Upper lobe of left lung (tissue), 6 donors: ENCODE data around the gene SLC7A10. TPM values are rescaled to one million over a fixed set of nuclear protein-coding genes. Genes with fewer than 3 reads are reported as not detected.

Source experiments
- ATAC-seq, 2 donors: fragments of 200-7000 bp; cut with Tn5 transposase; one replicate each; pipeline ENCODE4 v1.9.1; 2022; ENCODE audit warnings: mild to moderate bottlenecking in 2 of 2, moderate library complexity in 2 of 2; ENCODE audit not compliant: low FRiP score in 2 of 2
- DNase-seq, 2 donors: peaks; one replicate each; pipeline ENCODE4 v3.0.0-alpha.2; 2019 to 2020
- H3K27ac ChIP-seq, 4 donors: fragments of 200-600 bp; sonication (generic); one replicate each; pipeline ENCODE4 v1.5.1; 2016 to 2019
- H3K27me3 ChIP-seq, 4 donors: fragments of 200-600 bp; sonication (generic); one replicate each; pipeline ENCODE4 v1.5.1; 2017 to 2019
- H3K36me3 ChIP-seq, 4 donors: fragments of 200-600 bp; sonication (generic); one replicate each; pipeline ENCODE4 v1.5.1; 2016 to 2019
- H3K4me1 ChIP-seq, 4 donors: fragments of 200-600 bp; sonication (generic); one replicate each; pipeline ENCODE4 v1.5.1; 2018 to 2019
- H3K4me3 ChIP-seq, 4 donors: fragments of 200-600 bp; sonication (generic); one replicate each; pipeline ENCODE4 v1.5.1; 2017 to 2019; ENCODE audit warnings: mild to moderate bottlenecking in 2 of 4, moderate library complexity in 1 of 4
- H3K9me3 ChIP-seq, 4 donors: fragments of 200-600 bp; sonication (generic); one replicate each; pipeline ENCODE4 v1.5.1; 2018 to 2019
- CTCF ChIP-seq, 6 experiments: fragments of 450-650 bp in 4 of 6; fragments of 200-600 bp in 2 of 6; sonication (generic) in 2 of 6; IDR thresholded peaks; one replicate each; pipeline ENCODE4 v1.5.1; 2016 to 2019; ENCODE audit warnings: antibody characterized with exemption in 6 of 6
- EP300 ChIP-seq, 4 donors: sonication (generic); formaldehyde crosslinking; IDR thresholded peaks; one replicate each; pipeline ENCODE4 v1.5.1; 2017; ENCODE audit warnings: antibody characterized with exemption in 4 of 4, control low read depth in 2 of 4
- POLR2A ChIP-seq, 4 donors: fragments of 450-650 bp; IDR thresholded peaks; one replicate each; pipeline ENCODE4 v1.5.1; 2016 to 2017; ENCODE audit warnings: antibody characterized with exemption in 4 of 4, mild to moderate bottlenecking in 2 of 4
- POLR2AphosphoS5 ChIP-seq, 2 donors: sonication (generic); formaldehyde crosslinking; IDR thresholded peaks; one replicate each; pipeline ENCODE4 v1.5.1; 2017; ENCODE audit warnings: antibody characterized with exemption in 2 of 2
- WGBS, 2 donors: methylation state at CpG; one replicate each; pipeline ENCODE4 v1.1.5; 2017 to 2018; 5-methylcytosine and 5-hydroxymethylcytosine counted together
- total RNA-seq, 6 donors: library from RNA; depleted of rRNA in 4 of 6; stranded (reverse); fragments of >200 nt in 4 of 6; gene quantifications; one replicate each; pipeline versions ENCODE4 v1.1.0 to v1.2.1, GENCODE V29; 2016 to 2021
- donor health status: DM: no; HTN: no; CAD: no; lungs with moderate emphysema.
- donor health status: DM: no; HTN: yes; CAD: no; lungs with severe emphysema.

SLC7A10 gene
- 1 to 10 TPM in 1 of 6 donors, under 1 TPM in 3, not detected in 2; 0.29 to 2.1 (median 0.47) TPM for total RNA-seq

GRCh38 chr19:33225458-33225926, at the start of gene SLC7A10:
SLC7A10 (minus strand) TSS chr19:33225850; CDS start chr19:33225703, 147 bp downstream.
- DNase-seq (no peak), ATAC-seq (peak in 1 of 2 donors; percentile 14)
- H3K36me3 ChIP-seq: no peaks in the 10 kb centered on the region
- TF ChIP-seq EP300 (IDR thresholded peaks at IDR 0.05) (no peak), CTCF (IDR thresholded peaks at IDR 0.05) (no peak), POLR2AphosphoS5 (IDR thresholded peaks at IDR 0.05) (no peak), POLR2A (IDR thresholded peaks at IDR 0.05) (no peak)
- H3K9me3 ChIP-seq: peaks cover 8 to 20% (median 18%) of the 10 kb centered on the region in 4 donors
- H3K4me1 ChIP-seq: peaks cover 15 to 24% (median 19%) of the 10 kb centered on the region in 4 donors
- peak within 1 kb of the TSS in 1 of 4 donors; percentile 2 for H3K27ac ChIP-seq
- 1 to 9% methylated on average over 8 to 21 of the region's 62 CpGs for WGBS, 2 donors
- peak within 1 kb of the TSS in 3 of 4 donors; percentile 42 to 51 (median 45) for H3K4me3 ChIP-seq
- H3K27me3 ChIP-seq: peaks cover 0 to 29% (median 22%) of the 10 kb centered on the region in 4 donors

GRCh38 chr19:33274663-33275558, 49.3 kb upstream of the SLC7A10 start:
- no peak for DNase-seq
- Histone ChIP-seq H3K36me3 (no peaks in the 10 kb centered on the region), H3K27ac (peak overlapping the region in 3 of 4 donors; percentile 60 to 85 (median 74)), H3K4me1 (peaks cover 16 to 43% (median 39%) of the 10 kb centered on the region in 4 donors), H3K9me3 (no peaks in the 10 kb centered on the region), H3K27me3 (no peaks in the 10 kb centered on the region), H3K4me3 (no peak overlapping the region)
- 57 to 72% methylated on average over 6 to 16 of the region's 17 CpGs for WGBS, 2 donors
- TF ChIP-seq EP300 (IDR thresholded peaks at IDR 0.05): no peak
- peak in 1 of 2 donors; percentile 38 for ATAC-seq

GRCh38 chr19:33273881-33274662, 48.4 kb upstream of the SLC7A10 start:
- ATAC-seq: peak; percentile 78 to 80
- H3K36me3 ChIP-seq: no peaks in the 10 kb centered on the region
- H3K27ac ChIP-seq: peak overlapping the region in 3 of 4 donors; percentile 60 to 85 (median 74)
- 20 to 37% methylated on average over 5 to 16 of the region's 16 CpGs for WGBS, 2 donors
- no peaks in the 10 kb centered on the region for H3K27me3 ChIP-seq
- DNase-seq: peak in 1 of 2 donors; percentile 85
- H3K9me3 ChIP-seq: no peaks in the 10 kb centered on the region
- H3K4me3 ChIP-seq: no peak overlapping the region
- H3K4me1 ChIP-seq: peaks cover 13 to 38% (median 34%) of the 10 kb centered on the region in 4 donors
- TF ChIP-seq POLR2A (IDR thresholded peaks at IDR 0.05): peak in 1 of 4 donors; percentile 6
- TF ChIP-seq CTCF (IDR thresholded peaks at IDR 0.05): no peak
- TF ChIP-seq EP300 (IDR thresholded peaks at IDR 0.05): no peak
- TF ChIP-seq POLR2AphosphoS5 (IDR thresholded peaks at IDR 0.05): peak in 1 of 2 donors; percentile 29

GRCh38 chr19:33273065-33273736, 47.6 kb upstream of the SLC7A10 start:
- H3K27ac ChIP-seq: peak overlapping the region in 3 of 4 donors; percentile 60 to 85 (median 74)

More at GRCh38 chr19:33273065-33273736, 47.6 kb upstream of the SLC7A10 start:
- 68 to 72% methylated on average over 12 to 23 of the region's 26 CpGs for WGBS, 2 donors
- H3K4me1 ChIP-seq: peaks cover 16 to 44% (median 34%) of the 10 kb centered on the region in 4 donors
- DNase-seq (peak in 1 of 2 donors; percentile 81), ATAC-seq (no peak)
- no peaks in the 10 kb centered on the region for H3K9me3 ChIP-seq
- no peak overlapping the region for H3K4me3 ChIP-seq
- H3K36me3 ChIP-seq: no peaks in the 10 kb centered on the region
- no peak for TF ChIP-seq CTCF (IDR thresholded peaks at IDR 0.05)
- no peak for TF ChIP-seq POLR2A (IDR thresholded peaks at IDR 0.05)
- TF ChIP-seq EP300 (IDR thresholded peaks at IDR 0.05): no peak
- H3K27me3 ChIP-seq: no peaks in the 10 kb centered on the region
